ENCODE data around the gene OPA3. TPM values are rescaled to one million over a fixed set of nuclear protein-coding genes. Genes with fewer than 3 reads are reported as not detected.

OPA3 gene
- total and polyA plus RNA-seq, 2 experiments from 2014 or later = 11.5 to 14.5 TPM

GRCh38 chr19:45484273-45484945 is 100.2 kb downstream of the OPA3 start (continued):
- no peak for TF ChIP-seq EZH2 (IDR thresholded peaks at IDR 0.05; ENCODE audit: low read depth, unreplicated experiment)
- TF ChIP-seq EZH2phosphoT487 (IDR thresholded peaks at IDR 0.05; ENCODE audit: unreplicated experiment) = no peak
- TF ChIP-seq STAT1 (IDR thresholded peaks at IDR 0.05; ENCODE audit: unreplicated experiment) = no peak
- TF ChIP-seq, protein P1, sequence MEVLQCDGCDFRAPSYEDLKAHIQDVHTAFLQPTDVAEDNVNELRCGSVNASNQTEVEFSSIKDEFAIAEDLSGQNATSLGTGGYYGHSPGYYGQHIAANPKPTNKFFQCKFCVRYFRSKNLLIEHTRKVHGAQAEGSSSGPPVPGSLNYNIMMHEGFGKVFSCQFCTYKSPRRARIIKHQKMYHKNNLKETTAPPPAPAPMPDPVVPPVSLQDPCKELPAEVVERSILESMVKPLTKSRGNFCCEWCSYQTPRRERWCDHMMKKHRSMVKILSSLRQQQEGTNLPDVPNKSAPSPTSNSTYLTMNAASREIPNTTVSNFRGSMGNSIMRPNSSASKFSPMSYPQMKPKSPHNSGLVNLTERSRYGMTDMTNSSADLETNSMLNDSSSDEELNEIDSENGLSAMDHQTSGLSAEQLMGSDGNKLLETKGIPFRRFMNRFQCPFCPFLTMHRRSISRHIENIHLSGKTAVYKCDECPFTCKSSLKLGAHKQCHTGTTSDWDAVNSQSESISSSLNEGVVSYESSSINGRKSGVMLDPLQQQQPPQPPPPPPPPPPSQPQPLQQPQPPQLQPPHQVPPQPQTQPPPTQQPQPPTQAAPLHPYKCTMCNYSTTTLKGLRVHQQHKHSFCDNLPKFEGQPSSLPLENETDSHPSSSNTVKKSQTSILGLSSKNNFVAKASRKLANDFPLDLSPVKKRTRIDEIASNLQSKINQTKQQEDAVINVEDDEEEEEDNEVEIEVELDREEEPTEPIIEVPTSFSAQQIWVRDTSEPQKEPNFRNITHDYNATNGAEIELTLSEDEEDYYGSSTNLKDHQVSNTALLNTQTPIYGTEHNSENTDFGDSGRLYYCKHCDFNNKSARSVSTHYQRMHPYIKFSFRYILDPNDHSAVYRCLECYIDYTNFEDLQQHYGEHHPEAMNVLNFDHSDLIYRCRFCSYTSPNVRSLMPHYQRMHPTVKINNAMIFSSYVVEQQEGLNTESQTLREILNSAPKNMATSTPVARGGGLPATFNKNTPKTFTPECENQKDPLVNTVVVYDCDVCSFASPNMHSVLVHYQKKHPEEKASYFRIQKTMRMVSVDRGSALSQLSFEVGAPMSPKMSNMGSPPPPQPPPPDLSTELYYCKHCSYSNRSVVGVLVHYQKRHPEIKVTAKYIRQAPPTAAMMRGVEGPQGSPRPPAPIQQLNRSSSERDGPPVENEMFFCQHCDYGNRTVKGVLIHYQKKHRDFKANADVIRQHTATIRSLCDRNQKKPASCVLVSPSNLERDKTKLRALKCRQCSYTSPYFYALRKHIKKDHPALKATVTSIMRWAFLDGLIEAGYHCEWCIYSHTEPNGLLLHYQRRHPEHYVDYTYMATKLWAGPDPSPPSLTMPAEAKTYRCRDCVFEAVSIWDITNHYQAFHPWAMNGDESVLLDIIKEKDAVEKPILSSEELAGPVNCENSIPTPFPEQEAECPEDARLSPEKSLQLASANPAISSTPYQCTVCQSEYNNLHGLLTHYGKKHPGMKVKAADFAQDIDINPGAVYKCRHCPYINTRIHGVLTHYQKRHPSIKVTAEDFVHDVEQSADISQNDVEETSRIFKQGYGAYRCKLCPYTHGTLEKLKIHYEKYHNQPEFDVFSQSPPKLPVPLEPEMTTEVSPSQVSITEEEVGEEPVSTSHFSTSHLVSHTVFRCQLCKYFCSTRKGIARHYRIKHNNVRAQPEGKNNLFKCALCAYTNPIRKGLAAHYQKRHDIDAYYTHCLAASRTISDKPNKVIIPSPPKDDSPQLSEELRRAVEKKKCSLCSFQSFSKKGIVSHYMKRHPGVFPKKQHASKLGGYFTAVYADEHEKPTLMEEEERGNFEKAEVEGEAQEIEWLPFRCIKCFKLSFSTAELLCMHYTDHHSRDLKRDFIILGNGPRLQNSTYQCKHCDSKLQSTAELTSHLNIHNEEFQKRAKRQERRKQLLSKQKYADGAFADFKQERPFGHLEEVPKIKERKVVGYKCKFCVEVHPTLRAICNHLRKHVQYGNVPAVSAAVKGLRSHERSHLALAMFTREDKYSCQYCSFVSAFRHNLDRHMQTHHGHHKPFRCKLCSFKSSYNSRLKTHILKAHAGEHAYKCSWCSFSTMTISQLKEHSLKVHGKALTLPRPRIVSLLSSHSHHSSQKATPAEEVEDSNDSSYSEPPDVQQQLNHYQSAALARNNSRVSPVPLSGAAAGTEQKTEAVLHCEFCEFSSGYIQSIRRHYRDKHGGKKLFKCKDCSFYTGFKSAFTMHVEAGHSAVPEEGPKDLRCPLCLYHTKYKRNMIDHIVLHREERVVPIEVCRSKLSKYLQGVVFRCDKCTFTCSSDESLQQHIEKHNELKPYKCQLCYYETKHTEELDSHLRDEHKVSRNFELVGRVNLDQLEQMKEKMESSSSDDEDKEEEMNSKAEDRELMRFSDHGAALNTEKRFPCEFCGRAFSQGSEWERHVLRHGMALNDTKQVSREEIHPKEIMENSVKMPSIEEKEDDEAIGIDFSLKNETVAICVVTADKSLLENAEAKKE (CRISPR knock-in tag; IDR thresholded peaks at IDR 0.05) = no peak
- no peak for TF ChIP-seq NANOG (IDR thresholded peaks at IDR 0.05; ENCODE audit: borderline replicate concordance)
- TF ChIP-seq ZNF331 (CRISPR knock-in tag; IDR thresholded peaks at IDR 0.05; ENCODE audit: low read depth) = no peak
- no peak for TF ChIP-seq CREB1 (CRISPR knock-in tag; IDR thresholded peaks at IDR 0.05; ENCODE audit: low read depth)
- TF ChIP-seq JUNB (IDR thresholded peaks at IDR 0.05; ENCODE audit: unreplicated experiment) = no peak

DNA sequence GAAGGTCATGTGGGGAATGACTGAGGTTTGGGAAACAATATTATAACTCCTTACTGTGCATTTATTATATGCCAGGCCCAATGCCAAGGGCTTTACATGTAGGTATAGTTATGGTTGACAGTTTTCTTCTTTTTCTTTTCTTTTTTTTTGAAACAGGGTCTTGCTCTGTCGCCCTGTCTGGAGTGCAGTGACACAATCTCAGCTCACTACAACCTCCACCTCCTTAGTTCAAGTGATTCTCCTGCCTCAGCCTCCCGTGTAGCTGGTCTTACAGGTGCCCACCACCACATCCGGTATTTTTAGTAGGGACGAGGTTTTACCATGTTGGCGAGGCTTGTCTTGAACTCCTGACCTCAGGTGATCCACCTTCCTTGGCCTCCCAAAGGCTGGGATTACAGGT is 101.6 kb downstream of the OPA3 start:
- H3K4me3 ChIP-seq = no peak overlapping the region
- H3K27ac ChIP-seq (ENCODE audit: low read depth) = no peak overlapping the region
- DNase-seq (ENCODE audit: low spot score) (no peak), ATAC-seq (no peak)
- no peak overlapping the region for H2AFZ ChIP-seq
- H3K27me3 ChIP-seq (ENCODE audit: insufficient read depth) = no peaks in the 10 kb centered on the region
- Mint-ChIP-seq H3K36me3 (ENCODE audit: low read depth) (peaks cover 3% of the 10 kb centered on the region), H3K9me3 (peaks cover 2% of the 10 kb centered on the region; the same call in 2 of the 3 replicates), H3K27me3 (ENCODE audit: insufficient read depth, low read depth, poor library complexity) (peaks cover 18% of the 10 kb centered on the region), H3K4me3 (no peak overlapping the region), H3K4me1 (peaks cover 9% of the 10 kb centered on the region), H3K27ac (no peak overlapping the region)
- peaks cover under 1% of the 10 kb centered on the region; the same call in 1 of the 2 replicates for H3K4me1 ChIP-seq (ENCODE audit: insufficient read depth)
- no peaks in the 10 kb centered on the region for H3K79me2 ChIP-seq (replicated peaks; ENCODE audit: insufficient read depth)
- no peaks in the 10 kb centered on the region for H3K36me3 ChIP-seq (ENCODE audit: insufficient read depth)
- peaks cover 5% of the 10 kb centered on the region; the same call in 1 of the 2 replicates for H3F3A ChIP-seq (replicated peaks; ENCODE audit: low read depth)
- no peaks in the 10 kb centered on the region for H4K20me1 ChIP-seq (replicated peaks; ENCODE audit: insufficient read depth)
- H3K9me2 ChIP-seq (ENCODE audit: insufficient read depth) = no peaks in the 10 kb centered on the region
- no peak overlapping the region for H3K4me2 ChIP-seq
- TF ChIP-seq EZH2phosphoT487 (IDR thresholded peaks at IDR 0.05; ENCODE audit: unreplicated experiment) (no peak), JUNB (IDR thresholded peaks at IDR 0.05; ENCODE audit: unreplicated experiment) (no peak), POLR2AphosphoS5 (IDR thresholded peaks at IDR 0.05; ENCODE audit: low read depth) (no peak)
- TF ChIP-seq, protein P2, sequence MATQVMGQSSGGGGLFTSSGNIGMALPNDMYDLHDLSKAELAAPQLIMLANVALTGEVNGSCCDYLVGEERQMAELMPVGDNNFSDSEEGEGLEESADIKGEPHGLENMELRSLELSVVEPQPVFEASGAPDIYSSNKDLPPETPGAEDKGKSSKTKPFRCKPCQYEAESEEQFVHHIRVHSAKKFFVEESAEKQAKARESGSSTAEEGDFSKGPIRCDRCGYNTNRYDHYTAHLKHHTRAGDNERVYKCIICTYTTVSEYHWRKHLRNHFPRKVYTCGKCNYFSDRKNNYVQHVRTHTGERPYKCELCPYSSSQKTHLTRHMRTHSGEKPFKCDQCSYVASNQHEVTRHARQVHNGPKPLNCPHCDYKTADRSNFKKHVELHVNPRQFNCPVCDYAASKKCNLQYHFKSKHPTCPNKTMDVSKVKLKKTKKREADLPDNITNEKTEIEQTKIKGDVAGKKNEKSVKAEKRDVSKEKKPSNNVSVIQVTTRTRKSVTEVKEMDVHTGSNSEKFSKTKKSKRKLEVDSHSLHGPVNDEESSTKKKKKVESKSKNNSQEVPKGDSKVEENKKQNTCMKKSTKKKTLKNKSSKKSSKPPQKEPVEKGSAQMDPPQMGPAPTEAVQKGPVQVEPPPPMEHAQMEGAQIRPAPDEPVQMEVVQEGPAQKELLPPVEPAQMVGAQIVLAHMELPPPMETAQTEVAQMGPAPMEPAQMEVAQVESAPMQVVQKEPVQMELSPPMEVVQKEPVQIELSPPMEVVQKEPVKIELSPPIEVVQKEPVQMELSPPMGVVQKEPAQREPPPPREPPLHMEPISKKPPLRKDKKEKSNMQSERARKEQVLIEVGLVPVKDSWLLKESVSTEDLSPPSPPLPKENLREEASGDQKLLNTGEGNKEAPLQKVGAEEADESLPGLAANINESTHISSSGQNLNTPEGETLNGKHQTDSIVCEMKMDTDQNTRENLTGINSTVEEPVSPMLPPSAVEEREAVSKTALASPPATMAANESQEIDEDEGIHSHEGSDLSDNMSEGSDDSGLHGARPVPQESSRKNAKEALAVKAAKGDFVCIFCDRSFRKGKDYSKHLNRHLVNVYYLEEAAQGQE (IDR thresholded peaks at IDR 0.05; ENCODE audit: unreplicated experiment) = no peak

Measured in GM23338 (cell line).